ENCODE data around the gene ABHD16B. TPM values are rescaled to one million over a fixed set of nuclear protein-coding genes. Genes with fewer than 3 reads are reported as not detected.

Gene ABHD16B
- polyA plus RNA-seq, 3 donors = not detected

DNA sequence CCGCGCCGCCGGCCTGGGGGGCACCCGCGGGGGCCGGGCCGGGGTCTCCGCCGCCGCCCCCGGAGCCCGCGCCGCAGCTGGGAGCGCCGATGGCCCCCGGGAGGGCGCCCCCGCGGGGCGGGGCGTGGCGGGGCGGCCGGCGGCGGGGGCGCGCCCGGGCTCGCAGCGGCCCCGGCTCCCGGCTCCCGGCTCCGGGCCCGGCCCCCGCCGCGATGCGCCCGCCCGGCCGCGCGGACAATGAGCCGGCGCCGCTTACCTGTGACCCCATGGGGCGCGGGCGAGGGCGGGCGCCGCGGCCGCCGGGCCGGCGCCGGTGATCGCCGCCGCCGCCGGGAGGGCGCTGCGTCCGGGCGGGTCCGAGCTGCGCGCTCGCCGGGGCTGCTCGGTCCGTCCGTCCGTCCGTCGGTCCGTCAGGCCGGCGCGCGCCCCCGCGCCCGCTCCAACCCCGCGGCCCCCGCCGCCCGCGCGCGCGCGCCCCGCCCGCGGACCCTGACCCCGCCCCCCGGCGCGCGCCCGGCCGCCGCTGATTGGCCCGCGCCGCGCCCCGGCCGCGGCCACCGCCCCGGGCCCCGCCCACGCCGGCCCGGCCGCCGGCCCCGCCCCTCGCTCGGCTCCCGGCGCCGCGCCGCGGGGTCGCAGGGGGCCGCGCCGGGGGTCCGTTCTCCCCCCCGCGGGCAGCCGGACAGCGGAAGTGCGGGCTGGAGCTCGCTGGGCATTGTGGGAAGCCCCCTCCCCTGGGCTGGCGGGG lies 30.3 kb upstream of the ABHD16B start, which contains the start of gene ZBTB46:
TSS of gene ZBTB46 (minus strand) at position 424 of the 748 bp plus-strand sequence. CDS start 40,507 bp downstream, outside the sequence.
- DNase-seq (ENCODE audit: extremely low read depth in 1 of 11, low read depth in 9 of 11, low spot score in 4 of 11) = no peak

DNA sequence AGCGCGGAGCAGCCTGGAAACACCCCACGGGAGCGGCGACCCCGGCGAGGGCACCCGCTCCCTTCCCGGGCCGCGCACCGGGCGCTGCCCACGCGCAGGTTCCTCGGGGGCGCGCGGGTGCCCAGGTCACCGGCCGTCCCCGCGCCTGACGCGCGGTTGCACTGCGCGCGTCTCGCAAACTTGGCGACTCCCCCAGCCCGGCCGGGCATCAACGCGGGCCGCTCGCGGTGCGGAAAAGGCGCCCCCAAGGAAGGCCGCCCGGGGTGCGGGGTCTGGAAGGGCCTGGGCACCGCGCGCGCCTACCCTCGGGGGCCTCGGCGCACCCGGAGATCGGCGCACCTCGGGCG lies 29.7 kb upstream of the ABHD16B start:
- no peak for DNase-seq (ENCODE audit: extremely low read depth in 1 of 11, low read depth in 9 of 11, low spot score in 4 of 11)

DNA sequence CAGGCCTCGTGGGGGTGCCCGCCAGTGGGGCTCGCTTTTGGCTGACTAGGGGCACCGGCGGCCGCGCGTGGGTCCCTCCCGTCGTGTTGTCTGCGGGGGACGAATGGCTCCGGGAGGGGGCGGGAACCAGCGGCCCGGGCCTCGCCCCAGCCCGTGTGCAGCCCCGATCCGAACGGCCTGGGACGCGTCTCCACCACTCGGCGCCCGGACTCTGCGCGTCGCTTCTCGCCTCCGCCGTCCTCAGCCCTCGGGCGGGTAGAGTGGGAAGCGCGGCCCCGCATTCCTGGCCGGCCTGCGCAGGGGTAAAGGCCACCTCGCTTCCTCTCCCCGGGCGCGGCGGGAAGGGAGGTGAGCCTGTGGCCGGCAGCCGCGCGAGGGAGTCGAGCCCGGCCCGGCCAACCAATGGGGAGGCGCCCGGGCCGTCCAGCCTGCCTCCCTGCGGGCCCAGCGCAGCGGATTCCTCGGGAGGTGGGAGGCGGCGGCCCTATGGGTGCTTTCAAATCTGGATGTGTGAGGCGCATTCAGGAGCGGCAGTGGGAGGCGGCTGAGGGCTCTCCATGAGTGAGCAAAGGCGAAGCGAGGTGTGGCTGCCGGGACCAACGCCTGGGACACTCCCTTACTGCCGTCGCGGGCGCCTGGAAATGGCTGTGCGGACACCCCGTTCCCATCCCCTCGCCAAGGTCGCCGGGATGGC lies 29.2 kb upstream of the ABHD16B start:
- no peak for DNase-seq (ENCODE audit: extremely low read depth in 1 of 11, low read depth in 9 of 11, low spot score in 4 of 11)

DNA sequence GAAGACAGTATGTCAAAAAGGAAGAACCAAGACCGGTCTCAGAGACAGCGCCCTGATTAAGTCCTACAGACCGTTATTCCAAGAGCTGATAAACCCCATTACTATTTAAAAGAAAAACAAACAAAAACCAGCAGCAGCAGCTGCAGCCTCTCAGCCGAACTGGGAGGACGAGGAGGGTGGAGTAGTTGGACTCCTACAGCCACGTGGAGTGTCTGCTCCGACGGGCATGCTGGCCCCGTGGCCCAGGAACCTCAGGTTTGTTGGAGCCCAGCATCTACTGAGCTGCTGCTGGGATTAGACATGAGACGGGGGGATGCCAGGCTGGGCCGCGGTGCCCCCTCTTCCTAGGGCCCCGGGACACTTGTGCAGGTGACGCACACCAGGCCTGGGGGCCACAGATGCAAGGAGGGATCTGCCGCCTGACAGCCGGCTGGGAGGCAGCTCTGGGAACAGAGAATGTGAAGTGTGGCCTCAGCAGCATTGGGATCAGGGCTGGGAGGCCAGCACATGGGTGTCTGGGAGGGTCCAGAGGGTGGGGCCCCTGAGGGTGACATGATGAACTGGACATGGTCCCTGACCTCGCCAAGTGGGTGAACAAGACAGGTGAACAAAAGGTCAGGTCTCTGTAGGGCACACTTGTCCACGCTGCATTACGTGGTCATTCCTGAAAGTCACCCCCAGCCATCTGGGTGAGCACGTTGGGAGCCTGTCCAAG lies 27.4 kb upstream of the ABHD16B start:
- no peak for DNase-seq (ENCODE audit: extremely low read depth in 1 of 11, low read depth in 9 of 11, low spot score in 4 of 11)

DNA sequence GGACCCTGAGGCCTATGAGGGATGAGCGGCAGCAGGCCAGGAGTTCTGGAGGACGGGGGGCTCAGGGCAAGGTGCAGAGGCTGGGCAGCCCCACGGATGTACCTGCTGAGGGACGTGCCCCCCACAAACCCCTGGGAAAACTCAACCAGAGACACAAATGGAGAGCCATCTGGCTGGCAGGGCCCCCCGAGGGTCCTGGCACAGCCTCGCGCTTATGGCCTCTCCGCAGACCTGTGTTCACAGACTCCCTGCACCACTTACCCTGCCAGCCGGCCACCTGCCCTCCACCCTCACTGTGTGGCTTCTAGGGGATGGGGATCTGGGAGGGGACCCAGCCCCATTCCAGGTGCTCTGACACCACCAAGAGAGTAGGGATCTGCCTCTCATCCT lies 26.8 kb upstream of the ABHD16B start:
- DNase-seq (ENCODE audit: extremely low read depth in 1 of 11, low read depth in 9 of 11, low spot score in 4 of 11) = no peak

DNA sequence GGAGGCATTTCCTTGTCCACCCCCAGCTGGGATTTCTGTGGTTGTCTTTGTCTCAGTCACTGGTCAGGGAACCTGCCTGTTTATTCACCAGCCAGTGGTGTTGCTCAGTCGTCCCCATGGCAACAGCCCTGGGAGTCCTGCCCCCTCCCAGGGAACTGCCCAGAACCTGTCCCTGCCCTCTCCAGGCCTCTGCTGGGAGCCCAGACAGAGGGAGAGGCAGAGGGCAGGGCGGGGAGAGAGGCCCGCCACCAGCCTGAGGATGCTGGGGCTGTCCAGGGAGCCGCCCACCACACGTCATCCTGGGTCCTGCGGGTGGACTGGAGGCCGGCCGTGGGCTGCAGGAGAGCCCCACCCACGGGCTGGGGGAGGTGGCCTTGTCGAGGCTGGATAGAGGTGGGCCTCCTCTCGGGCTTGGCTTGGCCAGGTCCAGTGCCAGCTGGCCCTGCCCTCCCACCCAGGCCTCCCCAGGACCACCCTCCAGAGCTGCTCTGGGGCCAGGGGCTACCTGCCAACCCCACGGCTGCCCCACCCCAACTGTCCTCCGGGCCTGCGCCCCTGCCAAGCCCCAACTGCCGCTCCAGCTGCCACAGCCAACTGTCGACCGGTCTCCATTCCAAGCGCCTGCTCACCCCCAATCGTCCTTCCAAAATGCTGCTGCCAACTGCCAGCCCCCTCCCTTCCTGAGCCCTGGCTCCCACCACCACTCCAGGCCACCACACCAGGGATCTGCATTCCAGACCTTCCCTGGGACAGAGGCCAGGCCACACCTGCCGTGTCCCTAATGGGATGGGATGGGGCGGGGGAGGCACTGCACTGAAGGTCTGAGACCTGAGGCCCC lies 26.1 kb upstream of the ABHD16B start:
- peak in 7 of 11 donors; percentile 81 to 93 (median 89) for DNase-seq (ENCODE audit: extremely low read depth in 1 of 11, low read depth in 9 of 11, low spot score in 4 of 11)

DNA sequence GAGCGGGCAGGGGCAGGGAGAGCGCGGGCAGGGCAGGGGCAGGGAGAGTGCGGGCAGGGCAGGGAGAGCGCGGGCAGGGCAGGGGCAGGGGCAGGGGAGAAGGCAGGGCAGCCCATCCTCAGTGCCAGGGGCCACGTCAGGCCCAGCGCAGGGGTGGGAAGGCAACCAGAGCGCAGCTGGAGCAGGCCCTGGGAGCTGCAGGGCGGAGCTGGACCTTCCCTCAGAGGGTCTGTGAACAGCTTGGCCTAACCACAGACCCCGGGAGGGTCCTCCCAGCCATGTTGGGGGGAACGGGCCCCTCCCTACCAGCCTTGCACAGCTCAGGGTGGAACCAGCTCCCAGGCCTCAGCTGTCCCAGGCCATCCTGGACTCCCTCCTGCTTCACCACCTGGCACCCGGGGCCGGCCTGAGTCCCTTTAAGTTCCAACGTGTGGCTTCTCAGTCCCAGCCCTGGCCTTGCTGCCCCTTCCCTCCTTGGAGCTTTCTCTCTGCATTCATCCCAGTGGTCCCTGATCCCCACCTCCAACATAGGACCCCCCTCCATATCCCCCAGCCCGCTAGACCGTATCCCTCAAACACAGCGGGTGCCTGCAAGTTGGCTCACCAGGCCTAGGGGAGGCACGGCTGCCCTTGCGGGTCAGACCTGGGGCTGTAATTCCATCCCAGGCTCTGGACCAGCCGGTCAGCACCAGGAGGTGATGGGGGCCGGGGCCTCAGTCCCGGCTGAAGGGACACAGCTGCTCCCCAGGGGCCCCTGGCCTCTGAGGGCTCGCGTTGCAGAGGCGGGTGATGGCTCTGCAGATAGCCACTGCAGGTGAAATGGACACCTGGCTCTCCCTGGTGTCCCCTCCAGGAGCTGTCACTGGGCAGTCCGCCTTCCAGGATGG lies 24.6 kb upstream of the ABHD16B start:
- no peak for DNase-seq (ENCODE audit: extremely low read depth in 1 of 11, low read depth in 9 of 11, low spot score in 4 of 11)

DNA sequence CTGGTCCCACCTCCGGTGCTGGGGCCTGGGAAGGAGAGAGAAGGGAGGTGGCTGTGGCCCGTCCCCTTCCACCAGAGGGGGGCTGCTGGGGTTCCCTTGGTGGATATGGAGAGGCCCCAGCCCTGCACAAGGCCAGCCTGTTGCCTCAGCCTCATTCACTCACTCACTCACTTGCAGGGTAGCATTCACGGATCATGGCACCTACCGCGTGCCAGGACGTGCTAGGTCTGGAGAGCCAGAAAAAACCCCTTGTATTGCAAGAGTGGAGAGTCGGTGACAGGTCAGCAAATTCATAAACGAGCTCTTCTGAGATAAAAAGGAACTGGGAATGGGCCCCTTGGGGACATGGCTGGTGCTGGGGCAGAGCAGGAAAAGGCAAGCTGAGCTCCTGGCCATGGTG lies 23.8 kb upstream of the ABHD16B start:
- DNase-seq (ENCODE audit: extremely low read depth in 1 of 11, low read depth in 9 of 11, low spot score in 4 of 11) = no peak

DNA sequence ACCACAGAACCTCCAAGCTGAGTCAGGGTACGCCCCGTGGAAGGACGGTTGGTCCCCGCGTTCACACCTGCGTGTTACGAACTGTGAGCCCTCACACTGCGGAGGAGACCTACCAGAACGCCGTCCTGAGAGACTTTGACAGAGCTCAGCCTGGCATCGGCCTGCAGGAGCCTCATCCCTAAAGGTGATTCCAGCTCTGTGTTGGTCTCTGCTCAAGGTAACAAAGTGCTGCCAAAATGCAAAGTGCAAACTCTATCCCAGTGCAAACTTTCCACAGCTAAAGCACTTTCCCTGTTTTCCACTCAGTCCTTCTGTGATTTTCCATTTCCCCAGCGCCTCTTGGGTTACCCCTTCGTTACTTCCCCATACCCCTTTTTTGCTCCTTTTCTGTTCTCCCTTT lies 21.7 kb upstream of the ABHD16B start:
- DNase-seq (ENCODE audit: extremely low read depth in 1 of 11, low read depth in 9 of 11, low spot score in 4 of 11) = no peak

DNA sequence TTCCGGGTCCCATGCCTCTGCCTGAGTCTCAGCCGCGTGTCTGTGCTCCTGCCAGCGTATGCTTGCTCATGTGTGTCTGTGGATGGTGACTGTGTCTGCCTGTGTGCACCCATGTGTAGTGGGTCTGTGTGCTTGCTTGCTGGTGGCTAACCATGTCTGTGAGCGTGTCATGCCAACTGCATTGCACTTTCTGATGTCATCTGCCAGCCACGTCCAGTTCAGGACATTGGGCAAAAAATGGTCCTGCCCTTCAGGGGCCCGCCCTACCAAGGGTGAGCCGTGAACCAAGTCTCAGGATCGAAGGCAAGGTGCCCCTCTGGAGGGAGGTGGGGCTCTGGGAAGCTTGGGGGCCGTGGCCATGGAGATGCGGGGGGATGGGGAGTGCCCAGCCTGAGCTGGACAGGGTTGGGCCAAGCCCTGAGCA lies 20.9 kb upstream of the ABHD16B start:
- DNase-seq (ENCODE audit: extremely low read depth in 1 of 11, low read depth in 9 of 11, low spot score in 4 of 11) = no peak

DNA sequence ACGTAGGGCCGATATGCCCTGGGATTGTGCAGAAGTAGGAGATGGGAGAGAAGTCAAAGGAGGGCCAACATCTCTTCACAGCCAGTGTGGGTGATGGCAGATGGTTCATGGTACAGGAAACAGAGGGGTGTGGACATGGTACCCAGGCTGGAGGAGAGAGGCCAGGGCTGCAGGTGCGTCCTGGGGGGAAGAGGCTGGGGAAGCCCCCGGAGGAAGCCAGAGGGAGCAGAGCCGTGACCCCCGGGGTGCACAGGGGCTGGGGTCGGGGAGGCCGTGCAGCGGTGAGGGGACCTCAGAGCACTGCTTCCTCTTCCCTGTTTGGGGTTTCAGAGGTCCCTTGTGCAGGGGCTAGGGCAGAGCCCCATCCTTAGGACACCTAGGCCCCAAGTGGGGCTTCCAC lies 19.0 kb upstream of the ABHD16B start:
- no peak for DNase-seq (ENCODE audit: extremely low read depth in 1 of 11, low read depth in 9 of 11, low spot score in 4 of 11)

DNA sequence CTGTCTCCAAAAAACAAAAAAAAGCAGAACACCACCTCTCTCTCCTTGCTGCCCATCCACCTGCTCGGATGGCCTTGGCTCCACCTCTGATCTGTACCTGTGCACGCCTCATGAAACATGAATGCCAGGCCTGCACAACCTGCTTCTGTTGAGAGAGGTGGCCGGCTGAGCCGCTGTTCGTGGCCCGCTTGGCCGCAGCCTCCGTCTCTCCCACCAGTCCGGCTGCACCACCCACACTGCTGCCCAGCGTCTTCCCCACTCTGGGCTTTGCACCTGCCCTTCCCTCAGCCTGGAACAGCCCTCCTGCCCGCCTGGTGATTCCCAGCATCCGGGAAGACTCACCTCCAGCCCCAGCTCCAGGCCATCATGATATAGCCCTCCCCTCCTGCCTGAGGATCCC lies 18.1 kb upstream of the ABHD16B start:
- no peak for DNase-seq (ENCODE audit: extremely low read depth in 1 of 11, low read depth in 9 of 11, low spot score in 4 of 11)

DNA sequence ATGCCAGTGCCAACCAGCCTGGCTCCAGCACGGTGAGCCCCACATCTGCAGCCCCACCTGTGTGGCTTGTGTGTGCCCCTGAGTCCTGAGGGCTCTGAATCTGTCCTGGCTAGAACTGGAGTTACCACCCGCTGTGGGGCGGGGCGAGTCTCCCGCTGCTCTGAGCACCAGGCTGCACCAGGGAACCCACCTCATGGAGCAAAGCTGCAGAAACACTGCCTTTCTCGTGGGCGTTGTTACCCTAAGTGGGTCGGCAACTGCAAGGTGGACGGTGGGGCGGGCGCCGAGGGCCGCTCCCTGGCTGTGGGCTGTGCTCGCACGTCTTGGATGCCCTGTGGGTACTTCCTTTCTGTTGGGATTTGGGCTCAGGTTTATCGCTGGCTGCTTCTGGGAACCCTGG lies 17.5 kb upstream of the ABHD16B start:
- DNase-seq (ENCODE audit: extremely low read depth in 1 of 11, low read depth in 9 of 11, low spot score in 4 of 11) = no peak

DNA sequence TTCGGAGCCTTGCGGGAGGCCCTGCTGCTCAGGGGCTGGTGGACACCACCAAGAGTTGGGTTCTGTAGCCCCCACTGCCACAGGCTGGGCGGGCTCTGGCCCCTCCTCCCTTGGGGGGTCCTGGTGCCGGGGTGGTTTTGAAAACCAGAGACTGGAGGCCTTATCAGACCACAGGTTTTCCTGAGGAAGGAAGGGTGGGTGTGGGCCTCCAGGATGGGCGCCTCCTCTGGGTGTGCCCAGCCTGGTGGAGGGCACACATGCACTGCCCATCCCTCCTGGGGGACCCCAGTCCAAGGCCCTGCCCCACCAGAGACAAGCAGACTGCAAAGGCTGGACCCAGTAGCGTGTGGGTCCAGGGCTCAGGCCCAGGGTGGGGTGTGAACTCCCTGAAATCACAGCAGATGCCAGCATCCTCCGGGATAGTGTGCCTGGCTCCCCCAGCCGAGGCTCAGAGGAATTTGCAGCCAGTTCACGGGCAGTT lies 16.7 kb upstream of the ABHD16B start:
- DNase-seq (ENCODE audit: extremely low read depth in 1 of 11, low read depth in 9 of 11, low spot score in 4 of 11) = no peak

DNA sequence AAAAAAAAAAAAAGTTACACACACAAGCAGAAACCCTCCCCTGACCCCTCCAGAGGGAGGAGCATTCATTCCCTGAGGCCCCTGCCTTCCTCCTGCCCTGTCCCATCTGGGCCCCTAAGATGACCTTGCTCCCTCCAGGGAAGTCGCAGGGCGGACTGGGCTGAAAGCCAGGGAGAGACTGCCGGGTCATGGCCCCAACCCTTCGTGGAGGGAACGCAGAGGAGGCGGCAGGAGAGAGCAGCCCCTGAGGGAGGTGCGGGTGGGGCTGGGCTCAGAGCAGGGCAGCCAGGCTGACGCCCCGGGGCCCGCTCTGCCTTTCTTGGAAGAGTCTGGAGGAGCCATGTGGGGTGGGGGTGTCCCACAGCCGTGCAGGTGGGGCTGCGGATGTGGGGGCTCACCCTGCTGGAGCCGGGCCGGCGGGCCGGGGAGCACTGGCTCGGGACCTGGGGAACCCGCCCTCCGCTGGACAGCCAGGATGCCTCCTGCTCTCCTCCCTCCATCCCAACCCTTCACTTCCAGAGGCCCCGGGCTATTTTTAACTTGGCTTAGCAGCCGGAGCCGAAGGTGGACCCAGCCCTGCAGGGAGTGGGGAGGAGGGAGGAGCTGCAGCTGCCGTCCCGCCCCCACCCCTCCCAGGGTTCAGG lies 15.0 kb upstream of the ABHD16B start:
- DNase-seq (ENCODE audit: extremely low read depth in 1 of 11, low read depth in 9 of 11, low spot score in 4 of 11) = peak in 3 of 11 donors; percentile 72 to 83 (median 72)

DNA sequence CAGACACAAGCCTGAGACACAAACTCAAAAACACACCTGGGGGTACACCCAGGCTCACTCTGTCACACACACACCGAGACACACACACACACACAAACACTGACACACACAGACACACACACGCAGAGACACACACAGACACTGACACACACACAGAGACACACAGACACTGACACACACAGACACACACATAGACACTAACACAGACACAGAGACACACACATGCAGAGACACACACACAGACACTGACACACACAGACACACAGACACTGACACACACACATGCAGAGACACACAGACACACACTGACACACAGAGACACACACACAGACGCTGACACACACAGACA lies 14.4 kb upstream of the ABHD16B start:
- DNase-seq (ENCODE audit: extremely low read depth in 1 of 11, low read depth in 9 of 11, low spot score in 4 of 11) = no peak

DNA sequence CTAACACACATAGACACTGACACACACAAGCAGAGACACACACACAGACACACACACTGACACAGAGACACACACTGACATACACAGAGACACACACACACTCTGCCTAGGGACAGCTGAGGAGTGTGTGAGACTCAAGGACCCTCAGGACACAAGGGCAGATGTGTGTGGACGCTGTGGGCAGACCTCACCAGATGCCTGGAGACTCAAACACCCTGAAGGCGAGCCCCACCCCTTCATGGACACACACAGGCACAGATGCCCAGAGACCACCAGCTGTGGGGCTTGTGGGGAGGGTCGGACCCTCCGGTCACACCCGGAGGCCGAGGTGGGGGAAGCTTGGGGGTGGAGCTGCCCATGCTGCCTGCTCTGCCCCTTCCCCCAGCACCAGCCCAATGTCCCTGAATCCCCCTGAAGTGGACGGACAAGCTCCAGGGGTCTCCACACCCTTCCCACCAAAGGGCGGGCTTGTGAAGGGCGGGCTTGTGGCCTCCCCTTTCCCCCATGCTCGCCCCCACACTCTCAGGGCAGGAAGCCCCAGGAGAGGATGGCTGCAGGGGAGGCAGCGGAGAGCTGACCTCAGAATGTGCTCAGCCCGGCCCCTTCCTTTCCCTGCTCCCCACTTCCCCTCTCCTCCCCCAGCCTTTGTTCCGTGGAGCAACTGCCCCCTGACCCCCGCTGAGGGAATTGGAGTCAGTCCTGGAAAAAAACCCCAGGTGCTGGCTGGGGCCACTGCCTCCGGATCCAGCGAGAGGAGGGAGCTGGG lies 13.9 kb upstream of the ABHD16B start:
- no peak for DNase-seq (ENCODE audit: extremely low read depth in 1 of 11, low read depth in 9 of 11, low spot score in 4 of 11)

Data from renal cortex interstitium (tissue), 11 donors.